Muscle layer of duodenum (tissue), 2 donors: ENCODE measurements around the gene PIK3CD.
"Not testable (repeated sequence)": the region's sequence is repeated elsewhere in the genome, so short reads cannot be mapped to it uniquely, and the experiment has no call there.

ENCODE experiments used
- H3K27ac ChIP-seq: one replicate; pipeline ENCODE4 v1.7.0; 2013; ENCODE audit warnings: mild to moderate bottlenecking, low read length
- H3K27me3 ChIP-seq: one replicate; pipeline ENCODE4 v1.7.0; 2013; ENCODE audit warnings: low read depth, mild to moderate bottlenecking, control low read depth, low read length
- H3K36me3 ChIP-seq, 2 donors: one replicate each; pipeline ENCODE4 v1.7.0; 2013; ENCODE audit warnings: low read length in 2 of 2, control low read depth in 1 of 2, mild to moderate bottlenecking in 1 of 2; ENCODE audit not compliant: insufficient read depth in 2 of 2, control insufficient read depth in 1 of 2
- H3K4me1 ChIP-seq, 2 donors: one replicate each; pipeline ENCODE4 v1.7.0; 2013; ENCODE audit warnings: low read length in 2 of 2, mild to moderate bottlenecking in 2 of 2, control low read depth in 1 of 2, moderate library complexity in 1 of 2; ENCODE audit not compliant: insufficient read depth in 2 of 2, control insufficient read depth in 1 of 2
- H3K4me3 ChIP-seq, 2 donors: one replicate each; pipeline ENCODE4 v1.7.0; 2013; ENCODE audit warnings: low read length in 2 of 2, low read depth in 1 of 2, mild to moderate bottlenecking in 1 of 2
- H3K9me3 ChIP-seq, 2 donors: one replicate each; pipeline ENCODE4 v1.7.0; 2013; ENCODE audit warnings: low read length in 2 of 2, control low read depth in 1 of 2, mild to moderate bottlenecking in 1 of 2; ENCODE audit not compliant: control insufficient read depth in 1 of 2
- donor health status: healthy.

PIK3CD gene

GRCh38 chr1:9625030-9625429 is 26.5 kb upstream of the PIK3CD start:
- H3K27me3 ChIP-seq, H3K27ac ChIP-seq, H3K4me3 ChIP-seq, H3K9me3 ChIP-seq, H3K36me3 ChIP-seq, H3K4me1 ChIP-seq: not testable (repeated sequence)

- H3K36me3 ChIP-seq: no peaks in the 10 kb centered on the region
- no peak overlapping the region for H3K27ac ChIP-seq
- H3K4me3 ChIP-seq: no peak overlapping the region
- H3K9me3 ChIP-seq: no peaks in the 10 kb centered on the region
- no peaks in the 10 kb centered on the region for H3K27me3 ChIP-seq
- H3K4me1 ChIP-seq: peaks cover 0 to 7% of the 10 kb centered on the region in 2 donors
Observed at GRCh38 chr1:9626201-9626608, 25.3 kb upstream of the PIK3CD start.

- H3K9me3 ChIP-seq: no peaks in the 10 kb centered on the region
- no peaks in the 10 kb centered on the region for H3K36me3 ChIP-seq
- H3K4me3 ChIP-seq: no peak overlapping the region
- peaks cover 0 to 7% of the 10 kb centered on the region in 2 donors for H3K4me1 ChIP-seq
- no peak overlapping the region for H3K27ac ChIP-seq
- no peaks in the 10 kb centered on the region for H3K27me3 ChIP-seq
Observed at GRCh38 chr1:9628541-9629444, 22.7 kb upstream of the PIK3CD start.

GRCh38 chr1:9629445-9630201 is 21.9 kb upstream of the PIK3CD start:
- H3K4me1 ChIP-seq: peaks cover 0 to 7% of the 10 kb centered on the region in 2 donors
- no peaks in the 10 kb centered on the region for H3K9me3 ChIP-seq
- peak overlapping the region; percentile 56 for H3K27ac ChIP-seq
- H3K36me3 ChIP-seq: no peaks in the 10 kb centered on the region
- H3K27me3 ChIP-seq: no peaks in the 10 kb centered on the region
- peak overlapping the region in 1 of 2 donors; percentile 29 for H3K4me3 ChIP-seq

- Histone ChIP-seq H3K4me1 (peaks cover 0 to 7% of the 10 kb centered on the region in 2 donors), H3K36me3 (no peaks in the 10 kb centered on the region), H3K9me3 (no peaks in the 10 kb centered on the region), H3K27me3 (no peaks in the 10 kb centered on the region), H3K4me3 (no peak overlapping the region), H3K27ac (peak overlapping the region; percentile 56)
Observed at GRCh38 chr1:9630331-9631111, 21.0 kb upstream of the PIK3CD start.

GRCh38 chr1:9631613-9632012 is 19.9 kb upstream of the PIK3CD start:
- no peak overlapping the region for H3K4me3 ChIP-seq

GRCh38 chr1:9633493-9633892 is 18.0 kb upstream of the PIK3CD start:
- H3K36me3 ChIP-seq: no peaks in the 10 kb centered on the region
- no peak overlapping the region for H3K4me3 ChIP-seq
- peaks cover 0 to 3% of the 10 kb centered on the region in 2 donors for H3K9me3 ChIP-seq
- no peaks in the 10 kb centered on the region for H3K27me3 ChIP-seq
- no peak overlapping the region for H3K27ac ChIP-seq
- no peaks in the 10 kb centered on the region for H3K4me1 ChIP-seq

More at GRCh38 chr1:9631613-9632012, 19.9 kb upstream of the PIK3CD start:
- Histone ChIP-seq H3K27ac (no peak overlapping the region), H3K9me3 (no peaks in the 10 kb centered on the region), H3K4me1 (peaks cover 0 to 3% of the 10 kb centered on the region in 2 donors), H3K27me3 (no peaks in the 10 kb centered on the region), H3K36me3 (no peaks in the 10 kb centered on the region)

GRCh38 chr1:9634582-9634981 is 16.9 kb upstream of the PIK3CD start:
- H3K36me3 ChIP-seq: no peaks in the 10 kb centered on the region
- H3K27ac ChIP-seq: no peak overlapping the region
- H3K4me1 ChIP-seq: no peaks in the 10 kb centered on the region
- no peak overlapping the region for H3K4me3 ChIP-seq
- H3K9me3 ChIP-seq: peaks cover 0 to 3% of the 10 kb centered on the region in 2 donors
- H3K27me3 ChIP-seq: no peaks in the 10 kb centered on the region

- no peak overlapping the region for H3K4me3 ChIP-seq
- H3K36me3 ChIP-seq: no peaks in the 10 kb centered on the region
- H3K9me3 ChIP-seq: peaks cover 0 to 3% of the 10 kb centered on the region in 2 donors
- no peak overlapping the region for H3K27ac ChIP-seq
- no peaks in the 10 kb centered on the region for H3K27me3 ChIP-seq
- no peaks in the 10 kb centered on the region for H3K4me1 ChIP-seq
Observed at GRCh38 chr1:9639227-9639626, 12.3 kb upstream of the PIK3CD start.

GRCh38 chr1:9643351-9644256 is 7.9 kb upstream of the PIK3CD start:
- Histone ChIP-seq H3K36me3 (no peaks in the 10 kb centered on the region), H3K4me1 (no peaks in the 10 kb centered on the region), H3K4me3 (no peak overlapping the region), H3K9me3 (no peaks in the 10 kb centered on the region), H3K27ac (no peak overlapping the region), H3K27me3 (no peaks in the 10 kb centered on the region)
